HCT116 (cell line): ENCODE results near the gene PTS. TPM values are rescaled to one million over a fixed set of nuclear protein-coding genes. Genes with fewer than 3 reads are reported as not detected.

Experiments used
- ATAC-seq: fragments of 200-7000 bp; cut with Tn5 transposase; 2 replicates; pipeline ENCODE4 v1.9.1; 2020; ENCODE audit warnings: mild to moderate bottlenecking, moderate library complexity
- BruUV-seq: library from RNA; stranded (reverse); fragments of 400-500 nt; replicated peaks from 2 replicates; lab custom pipeline; 2021; lab: Mats Ljungman, UMichigan
- CTCF ChIA-PET: fragments of 300-600 bp; sonication (Branson Sonifier 250); formaldehyde crosslinking; loops from one replicate; lab custom pipeline; 2021; ENCODE audit warnings: antibody characterized with exemption; lab: Charles Lee
- POLR2A ChIA-PET: fragments of 300-600, 350-600 bp; sonication (Branson Sonifier 250); formaldehyde crosslinking; loops from one replicate; lab custom pipeline; 2021; ENCODE audit warnings: antibody characterized with exemption; lab: Charles Lee
- RAD21 ChIA-PET, 2 experiments: fragments of 300-600 bp; sonication (Branson Sonifier 250); formaldehyde crosslinking; loops; one replicate each; lab custom pipeline; 2023; ENCODE audit warnings: low total read pairs in 2 of 2; ENCODE audit not compliant: uncharacterized antibody in 2 of 2, unreplicated experiment in 2 of 2, low non-redundant PET in 1 of 2; lab: Charles Lee
- DNase-seq: peaks from one replicate; pipeline ENCODE4 v3.0.0-alpha.2; 2010; ENCODE audit warnings: low read depth, low spot score
- H2AFZ ChIP-seq: fragments of 200-600 bp; shearing (Covaris generic), sonication (generic); 2 replicates; pipeline ENCODE4 v1.6.1; 2017; ENCODE audit warnings: low read depth, mixed run types, mixed read lengths, antibody characterized with exemption, low read length; ENCODE audit not compliant: poor library complexity, severe bottlenecking
- H3K27ac ChIP-seq: 2 replicates; pipeline ENCODE4 v1.5.1; 2012; ENCODE audit warnings: low read depth, low read length
- H3K27me3 ChIP-seq: fragments of 200-600 bp; sonication (generic); 2 replicates; pipeline ENCODE4 v1.6.1; 2016; ENCODE audit warnings: mixed run types, low read length, mixed read lengths; ENCODE audit not compliant: insufficient read depth
- H3K36me3 ChIP-seq, 2 experiments: fragments of 200-500 bp in 1 of 2; fragments of 200-600 bp in 1 of 2; sonication (Bioruptor generic) in 1 of 2; sonication (generic) in 1 of 2; 2 replicates each; pipeline versions ENCODE4 v1.5.1 to v1.6.1; 2014 to 2016; ENCODE audit warnings: low read length in 2 of 2, inconsistent platforms in 1 of 2, mixed read lengths in 1 of 2, mixed run types in 1 of 2; ENCODE audit not compliant: insufficient read depth in 2 of 2, control insufficient read depth in 1 of 2
- H3K4me1 ChIP-seq, 2 experiments: fragments of 200-600 bp in 1 of 2; sonication (generic) in 1 of 2; 2 replicates each; pipeline versions ENCODE4 v1.5.1 to v1.6.1; 2012 to 2017; ENCODE audit warnings: low read length in 2 of 2, inconsistent platforms in 1 of 2, mild to moderate bottlenecking in 1 of 2, mixed read lengths in 1 of 2, mixed run types in 1 of 2, moderate library complexity in 1 of 2; ENCODE audit not compliant: insufficient read depth in 2 of 2, control insufficient read depth in 1 of 2
- H3K4me2 ChIP-seq: fragments of 200-600 bp; sonication (generic); 2 replicates; pipeline ENCODE4 v1.6.1; 2017; ENCODE audit warnings: mixed run types, low read length, mixed read lengths
- H3K4me3 ChIP-seq, 2 experiments: fragments of 200-600 bp in 1 of 2; sonication (generic) in 1 of 2; replicated peaks in 1 of 2; 2 replicates each; pipeline ENCODE4 v1.5.1; 2011 to 2016; ENCODE audit warnings: low read length in 2 of 2, control low read depth in 1 of 2, low read depth in 1 of 2, mild to moderate bottlenecking in 1 of 2, mixed read lengths in 1 of 2, mixed run types in 1 of 2
- H3K79me2 ChIP-seq: fragments of 200-600 bp; sonication (generic); 2 replicates; pipeline ENCODE4 v1.6.1; 2017; ENCODE audit warnings: mild to moderate bottlenecking, mixed run types, low read length, moderate library complexity, mixed read lengths; ENCODE audit not compliant: insufficient read depth
- H3K9ac ChIP-seq: fragments of 200-600 bp; sonication (generic); 2 replicates; pipeline ENCODE4 v1.6.1; 2016; ENCODE audit warnings: low read length, mixed read lengths
- H3K9me2 ChIP-seq: fragments of 200-600 bp; sonication (generic), shearing (Covaris generic); 2 replicates; pipeline ENCODE4 v1.6.1; 2017; ENCODE audit warnings: mixed run types, mild to moderate bottlenecking, moderate library complexity; ENCODE audit not compliant: insufficient read depth
- H3K9me3 ChIP-seq, 2 experiments: fragments of 200-500 bp in 1 of 2; fragments of 200-600 bp in 1 of 2; sonication (Bioruptor generic) in 1 of 2; sonication (generic) in 1 of 2; 2 replicates each; pipeline ENCODE4 v1.6.1; 2014 to 2017; ENCODE audit warnings: low read length in 2 of 2, mixed read lengths in 2 of 2, inconsistent platforms in 1 of 2, low read depth in 1 of 2, mild to moderate bottlenecking in 1 of 2, mixed run types in 1 of 2, moderate library complexity in 1 of 2; ENCODE audit not compliant: control insufficient read depth in 1 of 2, insufficient read depth in 1 of 2
- H4K20me1 ChIP-seq: fragments of 200-600 bp; sonication (generic), shearing (Covaris generic); 2 replicates; pipeline ENCODE4 v1.6.1; 2017; ENCODE audit warnings: mixed run types, mild to moderate bottlenecking, moderate library complexity; ENCODE audit not compliant: insufficient read depth
- CBX3 ChIP-seq: IDR thresholded peaks from 2 replicates; pipeline ENCODE4 v1.6.1; 2012; ENCODE audit warnings: low read depth
- EGR1 ChIP-seq: IDR thresholded peaks from 2 replicates; pipeline ENCODE4 v1.6.1; 2012; ENCODE audit warnings: low read depth
- EZH2 ChIP-seq: fragments of 200-600 bp; sonication (generic); IDR thresholded peaks from 2 replicates; pipeline ENCODE4 v1.6.1; 2017; ENCODE audit warnings: antibody characterized with exemption, mixed run types
- EZH2phosphoT487 ChIP-seq: fragments of 200-600 bp; IDR thresholded peaks from 2 replicates; pipeline ENCODE4 v1.6.1; 2018; ENCODE audit warnings: antibody characterized with exemption, borderline replicate concordance
- FOSL1 ChIP-seq: IDR thresholded peaks from 2 replicates; pipeline ENCODE4 v1.6.1; 2012; ENCODE audit warnings: low read depth
- JUND ChIP-seq: IDR thresholded peaks from 2 replicates; pipeline ENCODE4 v1.6.1; 2012
- POLR2A ChIP-seq: IDR thresholded peaks from 2 replicates; pipeline ENCODE4 v1.7.0; 2011; ENCODE audit warnings: borderline replicate concordance; ENCODE audit not compliant: insufficient read depth, insufficient read length; ENCODE audit errors: extremely low read depth
- POLR2AphosphoS5 ChIP-seq: IDR thresholded peaks from 2 replicates; pipeline ENCODE4 v1.6.1; 2011; ENCODE audit warnings: mild to moderate bottlenecking, low read depth, low read length, moderate library complexity
- RAD21 ChIP-seq: IDR thresholded peaks from 2 replicates; pipeline ENCODE4 v1.6.1; 2012; ENCODE audit warnings: low read depth, mild to moderate bottlenecking
- SIN3A ChIP-seq: IDR thresholded peaks from 2 replicates; pipeline ENCODE4 v1.6.1; 2012; ENCODE audit warnings: low read depth
- SP1 ChIP-seq: IDR thresholded peaks from 2 replicates; pipeline ENCODE4 v1.6.1; 2012; ENCODE audit warnings: low read depth
- SRF ChIP-seq: IDR thresholded peaks from 2 replicates; pipeline ENCODE4 v1.6.1; 2012; ENCODE audit warnings: low read depth
- TCF7L2 ChIP-seq: IDR thresholded peaks from 2 replicates; pipeline ENCODE4 v1.7.0; 2011; ENCODE audit warnings: borderline replicate concordance, inconsistent platforms; ENCODE audit not compliant: insufficient read depth, insufficient read length; ENCODE audit errors: extremely low read depth
- YY1 ChIP-seq: IDR thresholded peaks from 2 replicates; pipeline ENCODE4 v1.6.1; 2011; ENCODE audit warnings: low read length, low read depth, moderate library complexity, mild to moderate bottlenecking; ENCODE audit not compliant: insufficient replicate concordance; ENCODE audit errors: extremely low read depth
- ZFX ChIP-seq: fragments of 450-650 bp; IDR thresholded peaks from 2 replicates; pipeline ENCODE4 v1.6.1; 2017
- ZNF274 ChIP-seq: fragments of 200-500 bp; sonication (Bioruptor generic); IDR thresholded peaks from 2 replicates; pipeline ENCODE4 v1.6.1; 2014; ENCODE audit warnings: mild to moderate bottlenecking, low read depth, low read length, inconsistent platforms
- intact Hi-C: fragments of 100-400 bp; cut with micrococcal nuclease; formaldehyde crosslinking; loops from 2 replicates; pipeline ENCODE4 v1.10.0; 2022
- total RNA-seq: library from RNA; stranded (reverse); gene quantifications from one replicate; pipeline ENCODE4 v1.2.1, GENCODE V29; 2021; ENCODE audit not compliant: unreplicated experiment
- TF ChIP-seq, protein P1 (sequence below): IDR thresholded peaks from 2 replicates; pipeline ENCODE4 v1.6.1; 2012
- TF ChIP-seq, protein P2 (sequence below): IDR thresholded peaks from 2 replicates; pipeline ENCODE4 v1.6.1; 2012

The PTS gene
- total RNA-seq, 1 experiment from 2014 or later = 45.7 TPM

DNA sequence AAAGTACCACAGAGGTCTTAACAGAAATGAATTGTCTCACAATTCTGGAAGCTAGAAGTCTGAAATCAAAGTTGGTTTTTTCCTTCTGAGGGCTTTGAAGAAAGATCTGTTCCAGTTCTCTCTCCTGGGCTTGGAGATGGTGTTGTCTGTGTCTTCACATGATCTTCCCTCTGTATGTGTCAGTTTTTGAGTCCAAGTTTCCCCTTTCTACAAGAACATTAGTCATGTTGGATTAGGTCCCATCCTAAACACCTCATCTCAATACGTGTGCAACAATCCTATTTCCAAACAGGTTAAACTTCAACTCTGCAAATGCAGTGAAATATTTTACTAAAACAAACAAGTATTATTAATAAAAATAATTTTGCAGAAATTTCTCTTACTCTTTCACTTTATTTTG is 3.1 kb upstream of the PTS start:
- Histone ChIP-seq H3K27ac (no peak overlapping the region), H3K4me1 (peaks cover 4 to 9% of the 10 kb centered on the region in 2 experiments)

DNA sequence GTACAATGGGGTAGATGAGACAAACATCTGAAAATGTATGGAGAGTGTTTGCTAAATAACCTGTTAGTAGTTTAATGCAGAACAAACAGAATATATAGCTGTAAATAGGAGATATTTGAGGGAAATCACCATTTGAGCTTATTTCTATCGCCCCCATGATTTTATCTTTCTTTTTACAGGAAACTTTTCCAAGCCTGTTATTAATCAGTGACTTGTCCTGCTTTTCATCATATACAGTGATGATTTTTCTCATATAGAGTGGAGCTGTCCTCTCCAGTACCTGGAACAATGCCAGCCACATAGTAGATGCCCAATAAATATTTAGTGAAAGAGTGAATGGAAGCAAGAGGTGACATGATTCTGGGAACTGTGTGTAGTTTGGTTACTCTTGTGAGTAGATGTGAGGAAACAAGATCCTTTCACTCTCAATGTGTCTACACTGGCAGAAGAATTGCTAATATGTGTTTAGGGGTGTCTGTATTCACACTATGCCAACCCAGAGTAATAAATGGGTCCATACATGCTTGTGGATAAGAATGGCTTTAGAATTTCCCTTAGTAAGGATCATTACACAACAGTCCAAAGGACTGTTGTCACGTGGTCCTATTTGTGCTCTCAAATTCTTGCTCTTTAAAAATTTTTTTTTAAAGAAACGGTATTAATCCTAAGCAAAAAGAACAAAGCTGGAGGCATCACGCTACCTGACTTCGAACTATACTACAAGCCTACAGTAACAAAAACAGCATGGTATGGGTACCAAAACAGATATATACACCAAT is 2.3 kb upstream of the PTS start:
- Histone ChIP-seq H2AFZ (no peak overlapping the region), H3K9me3 (no peaks in the 10 kb centered on the region), H3K4me2 (no peak overlapping the region), H3K9ac (no peak overlapping the region), H3K9me2 (no peaks in the 10 kb centered on the region), H3K27me3 (no peaks in the 10 kb centered on the region), H3K27ac (no peak overlapping the region), H3K4me1 (peaks cover 4 to 9% of the 10 kb centered on the region in 2 experiments), H3K36me3 (no peaks in the 10 kb centered on the region), H4K20me1 (no peaks in the 10 kb centered on the region), H3K4me3 (no peak overlapping the region), H3K79me2 (peaks cover 25% of the 10 kb centered on the region)
- intact Hi-C loops = no loop called here
- ChIA-PET CTCF (interaction anchor here (1.6 kb wide), 1 partner anchor 56 kb away, joined by 7 read pairs; no protein-coding TSS in a partner anchor), POLR2A (no interaction called here), RAD21 (interaction anchor here in 1 of 2 experiments (0.6 kb wide), 1 partner anchor 290 kb away, joined by 3 read pairs; no protein-coding TSS in a partner anchor)
- BruUV-seq = no TSS peak
- ATAC-seq (no peak), DNase-seq (no peak)
- TF ChIP-seq JUND (no peak), POLR2AphosphoS5 (no peak), EZH2phosphoT487 (no peak), CBX3 (no peak), ZNF274 (no peak), YY1 (no peak), TCF7L2 (no peak), EGR1 (no peak), POLR2A (no peak), EZH2 (no peak), SIN3A (no peak), FOSL1 (no peak), SRF (no peak), ZFX (no peak), SP1 (no peak), RAD21 (no peak)
- TF ChIP-seq, protein P1, sequence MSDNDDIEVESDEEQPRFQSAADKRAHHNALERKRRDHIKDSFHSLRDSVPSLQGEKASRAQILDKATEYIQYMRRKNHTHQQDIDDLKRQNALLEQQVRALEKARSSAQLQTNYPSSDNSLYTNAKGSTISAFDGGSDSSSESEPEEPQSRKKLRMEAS = no peak
- TF ChIP-seq, protein P2, sequence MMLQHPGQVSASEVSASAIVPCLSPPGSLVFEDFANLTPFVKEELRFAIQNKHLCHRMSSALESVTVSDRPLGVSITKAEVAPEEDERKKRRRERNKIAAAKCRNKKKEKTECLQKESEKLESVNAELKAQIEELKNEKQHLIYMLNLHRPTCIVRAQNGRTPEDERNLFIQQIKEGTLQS = no peak

More for the DNA sequence above, 3.1 kb upstream of the PTS start:
- BruUV-seq = no TSS peak
- Histone ChIP-seq H3K79me2 (peaks cover 16% of the 10 kb centered on the region), H3K9me2 (no peaks in the 10 kb centered on the region), H3K4me2 (no peak overlapping the region), H4K20me1 (no peaks in the 10 kb centered on the region), H3K36me3 (no peaks in the 10 kb centered on the region), H3K27me3 (no peaks in the 10 kb centered on the region), H2AFZ (no peak overlapping the region), H3K9me3 (no peaks in the 10 kb centered on the region), H3K9ac (no peak overlapping the region), H3K4me3 (no peak overlapping the region)
- no peak for ATAC-seq
- POLR2A ChIA-PET = no interaction called here
- DNase-seq = no peak
- CTCF ChIA-PET = interaction anchor here (1.6 kb wide), 1 partner anchor 57 kb away, joined by 7 read pairs; no protein-coding TSS in a partner anchor
- RAD21 ChIA-PET = no interaction called here
- intact Hi-C loops = no loop called here
- TF ChIP-seq, protein P2 = no peak
